Right renal pelvis (tissue), 4 donors: ENCODE results near the gene SRC. TPM values are rescaled to one million over a fixed set of nuclear protein-coding genes. Genes with fewer than 3 reads are reported as not detected.

Source experiments
- DNase-seq, 4 donors: peaks; one replicate each; pipeline ENCODE4 v3.0.0-alpha.2; 2013; ENCODE audit warnings: low read depth in 4 of 4, low spot score in 3 of 4, missing footprints in 1 of 4
- polyA plus RNA-seq, 4 donors: library from polyadenylated mRNA; unstranded; fragments of 120-200 nt; gene quantifications; one replicate each; pipeline ENCODE4 v1.2.1, GENCODE V29; 2013; ENCODE audit not compliant: insufficient read length in 4 of 4

The SRC gene
- polyA plus RNA-seq, 4 donors, result 51.2 to 67.5 (median 58.2) TPM

- DNase-seq, result no peak
These were observed 3.0 kb downstream of the SRC start for GRCh38 chr20:37348792-37349516.

GRCh38 chr20:37349517-37350491 is 3.9 kb downstream of the SRC start:
- no peak for DNase-seq

GRCh38 chr20:37350649-37351574 is 5.0 kb downstream of the SRC start:
- DNase-seq, result no peak

GRCh38 chr20:37351689-37352607 is 6.0 kb downstream of the SRC start:
- DNase-seq, result no peak

- DNase-seq, result no peak
These were observed 6.7 kb downstream of the SRC start for GRCh38 chr20:37352608-37352980.

- DNase-seq, result no peak
These were observed 7.4 kb downstream of the SRC start for GRCh38 chr20:37353285-37353849.

- no peak for DNase-seq
These were observed 8.6 kb downstream of the SRC start for GRCh38 chr20:37354210-37355195.

- no peak for DNase-seq
These were observed 9.6 kb downstream of the SRC start for GRCh38 chr20:37355252-37356180.

- DNase-seq, result no peak
These were observed 10.4 kb downstream of the SRC start for GRCh38 chr20:37356387-37356786.

- DNase-seq, result no peak
These were observed 11.0 kb downstream of the SRC start for GRCh38 chr20:37356961-37357371.

GRCh38 chr20:37357481-37358365 is 11.8 kb downstream of the SRC start:
- no peak for DNase-seq

- no peak for DNase-seq
These were observed 12.6 kb downstream of the SRC start for GRCh38 chr20:37358366-37359150.

- no peak for DNase-seq
These were observed 13.4 kb downstream of the SRC start for GRCh38 chr20:37359331-37359730.

- no peak for DNase-seq
These were observed 13.9 kb downstream of the SRC start for GRCh38 chr20:37359836-37360235.
